ENCODE results near the gene PIP4P1.

DNA sequence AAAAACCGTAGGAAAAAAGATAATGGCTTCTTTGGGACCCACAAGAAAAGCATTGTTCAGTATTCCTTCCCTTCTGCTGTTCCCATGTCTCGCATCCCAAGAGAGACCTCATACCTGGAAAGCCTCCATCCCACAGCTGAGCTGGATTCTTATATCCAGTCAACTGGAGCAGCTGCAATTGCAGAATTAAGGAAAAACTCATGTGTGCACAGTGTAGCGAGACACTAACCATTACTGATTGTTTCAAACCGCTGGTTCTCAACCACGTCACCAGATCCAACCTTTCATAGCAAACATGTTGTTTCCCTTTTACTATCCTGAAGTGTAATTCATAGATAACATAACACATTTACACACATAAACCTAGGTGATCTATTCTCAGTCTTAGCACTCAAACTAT is 38.6 kb upstream of the PIP4P1 start:
- no peak for TF ChIP-seq POLR2A (IDR thresholded peaks at IDR 0.05)
- no peak for TF ChIP-seq CTCF (IDR thresholded peaks at IDR 0.05)
- no peak for TF ChIP-seq EP300 (IDR thresholded peaks at IDR 0.05)

Data from ovary (tissue), 3 donors.